ENCODE measurements around the gene TP53I13.

Gene TP53I13

DNA sequence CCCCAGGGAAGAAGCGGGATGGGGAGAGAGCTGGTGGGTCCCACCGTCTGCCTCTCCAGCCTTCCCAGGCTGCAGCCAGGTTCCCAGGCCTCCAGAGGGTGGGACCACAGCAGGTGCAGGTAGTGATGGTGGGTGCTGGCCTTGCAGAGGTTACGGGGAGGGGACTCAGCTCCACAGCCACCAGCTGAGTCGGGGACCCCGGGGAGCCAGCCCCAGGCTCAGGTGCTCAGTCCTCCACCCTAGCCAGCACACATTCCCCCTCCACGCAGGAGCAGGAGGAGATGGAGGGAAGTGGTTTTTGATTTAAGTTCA lies 5.0 kb downstream of the TP53I13 start:
- Mint-ChIP-seq H3K9me3 (no peaks in the 10 kb centered on the region), H3K27ac (peak overlapping the region; percentile 1), H3K36me3 (peaks cover 49% of the 10 kb centered on the region), H3K27me3 (no peaks in the 10 kb centered on the region), H3K4me3 (peak overlapping the region; percentile 15), H3K4me1 (peaks cover 47% of the 10 kb centered on the region)
- no peak for ATAC-seq

DNA sequence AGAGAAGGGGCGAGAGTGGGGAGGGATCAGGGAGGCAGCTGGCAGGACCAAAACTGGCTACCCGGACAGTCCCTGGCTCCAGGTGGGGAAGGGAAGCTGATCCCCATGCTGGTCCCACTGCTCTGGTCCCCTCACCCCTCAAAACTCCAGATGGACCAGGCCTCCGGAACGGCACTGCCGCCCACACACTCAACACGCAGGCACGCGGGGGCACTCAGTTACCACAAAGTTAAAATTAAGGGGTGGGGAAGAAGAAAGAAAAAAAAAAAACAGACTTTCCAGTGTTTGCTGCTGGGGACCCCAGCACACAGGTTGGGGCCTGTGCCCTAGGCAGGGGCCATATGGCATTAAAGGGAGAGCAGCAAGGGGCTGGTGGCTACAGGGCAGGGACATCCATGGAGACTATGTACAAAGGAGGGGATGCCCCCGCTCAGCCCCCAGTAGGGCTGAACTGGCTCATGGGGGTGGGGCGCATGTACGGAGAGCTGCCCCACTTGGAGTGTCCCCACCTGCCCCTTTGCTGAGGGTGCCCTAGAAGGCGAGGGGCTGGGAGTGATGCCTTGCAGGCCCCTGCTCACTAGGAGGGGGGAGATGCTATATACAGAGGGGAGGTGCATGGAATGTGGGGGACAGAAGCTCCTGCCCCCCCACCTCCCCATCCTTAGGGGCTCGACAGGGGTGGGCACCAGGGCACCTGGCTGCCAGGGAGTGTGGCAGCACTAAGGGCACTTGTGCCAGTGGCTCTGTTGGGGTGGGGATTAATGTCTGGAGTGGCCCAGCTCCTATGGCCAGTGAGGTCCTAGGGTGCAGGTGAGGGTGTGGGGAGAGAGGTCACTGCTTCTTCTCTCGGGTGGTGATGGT lies 5.6 kb downstream of the TP53I13 start:
- Mint-ChIP-seq H3K4me3 (peak overlapping the region; percentile 15), H3K36me3 (peaks cover 53% of the 10 kb centered on the region), H3K27ac (peak overlapping the region; percentile 1)

DNA sequence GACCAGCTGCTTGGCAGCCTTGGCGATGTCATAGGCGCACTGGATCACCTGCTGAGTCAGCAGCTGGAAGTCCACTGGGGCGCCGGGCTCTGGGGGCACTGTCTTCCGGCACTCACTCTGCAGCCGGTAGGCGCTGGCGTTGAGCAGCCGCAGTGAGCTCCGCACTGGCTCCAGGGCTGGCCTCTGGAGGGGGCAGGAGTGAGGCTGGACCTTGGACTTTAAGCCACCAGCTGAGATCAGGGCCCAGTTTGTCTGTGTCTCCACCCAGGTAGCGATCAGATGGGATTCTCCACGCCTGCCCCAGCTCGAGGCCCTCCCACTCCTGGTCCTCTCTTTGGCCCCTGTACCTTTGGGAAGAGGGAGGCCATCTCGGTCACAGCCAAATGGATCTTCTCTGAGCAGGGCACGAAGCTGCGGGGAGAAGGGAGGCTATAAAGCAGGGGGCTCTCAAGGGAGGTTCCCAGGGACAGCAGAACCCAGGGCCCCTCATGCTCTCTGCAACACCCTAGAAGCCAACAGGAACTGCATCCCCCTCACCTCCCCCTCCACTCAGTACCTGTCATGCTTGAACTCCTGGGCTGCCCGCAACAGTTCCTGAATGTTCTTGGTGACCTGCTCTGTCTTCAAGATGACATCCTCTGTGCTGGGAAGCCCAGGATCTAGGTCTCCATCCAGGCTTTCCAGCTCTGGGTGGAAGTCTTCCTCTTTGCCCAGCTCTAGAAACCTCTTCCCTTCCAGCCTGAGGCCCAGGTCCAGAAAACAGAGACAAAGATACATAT lies 6.4 kb downstream of the TP53I13 start:
- Mint-ChIP-seq H3K4me1 (peaks cover 39% of the 10 kb centered on the region), H3K36me3 (peaks cover 60% of the 10 kb centered on the region), H3K27ac (peak overlapping the region; percentile 24), H3K4me3 (no peak overlapping the region), H3K9me3 (no peaks in the 10 kb centered on the region), H3K27me3 (no peaks in the 10 kb centered on the region)
- no peak for ATAC-seq

More for the DNA sequence above, 5.6 kb downstream of the TP53I13 start:
- Mint-ChIP-seq H3K4me1 (peaks cover 44% of the 10 kb centered on the region), H3K27me3 (no peaks in the 10 kb centered on the region), H3K9me3 (no peaks in the 10 kb centered on the region)
- no peak for ATAC-seq

DNA sequence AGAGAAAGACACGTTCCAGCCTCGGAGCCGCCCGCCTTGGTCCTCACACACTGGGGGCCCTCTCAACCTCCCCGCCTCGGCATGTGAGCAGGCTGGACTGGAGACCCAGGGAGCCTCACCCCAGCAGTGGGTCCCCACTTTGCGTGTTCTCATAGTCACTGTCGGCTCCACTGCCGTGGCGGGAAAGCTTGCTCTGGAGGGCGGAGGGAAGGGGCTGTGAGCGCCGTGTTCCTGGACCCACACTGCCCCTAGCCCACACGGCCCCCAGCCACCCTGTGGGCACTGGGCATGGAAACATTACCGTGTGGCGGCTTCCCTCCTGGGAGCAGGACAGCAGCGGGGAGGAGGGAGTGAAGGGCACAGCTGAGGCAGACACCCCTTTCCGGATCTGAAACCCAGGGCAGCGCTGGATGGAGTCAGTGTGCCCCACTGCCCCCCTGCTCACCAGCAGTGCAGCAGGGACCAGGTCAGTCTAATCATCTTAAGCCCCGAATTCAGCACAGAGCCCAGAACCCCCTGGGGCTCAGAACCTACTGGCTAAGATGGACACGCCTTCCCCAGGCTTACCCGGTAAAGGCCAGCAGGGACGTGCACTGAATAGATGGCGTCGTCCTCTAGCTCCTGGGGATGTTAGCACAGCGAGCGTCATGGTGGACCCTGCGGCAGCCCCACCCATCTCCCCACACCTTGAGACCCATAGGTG lies 7.2 kb downstream of the TP53I13 start:
- no peak overlapping the region for H3K4me3 Mint-ChIP-seq
- H3K36me3 Mint-ChIP-seq, result peaks cover 65% of the 10 kb centered on the region
- peaks cover 43% of the 10 kb centered on the region for H3K4me1 Mint-ChIP-seq
- H3K27me3 Mint-ChIP-seq, result no peaks in the 10 kb centered on the region
- H3K27ac Mint-ChIP-seq, result peak overlapping the region; percentile 24
- H3K9me3 Mint-ChIP-seq, result no peaks in the 10 kb centered on the region
- ATAC-seq, result no peak

DNA sequence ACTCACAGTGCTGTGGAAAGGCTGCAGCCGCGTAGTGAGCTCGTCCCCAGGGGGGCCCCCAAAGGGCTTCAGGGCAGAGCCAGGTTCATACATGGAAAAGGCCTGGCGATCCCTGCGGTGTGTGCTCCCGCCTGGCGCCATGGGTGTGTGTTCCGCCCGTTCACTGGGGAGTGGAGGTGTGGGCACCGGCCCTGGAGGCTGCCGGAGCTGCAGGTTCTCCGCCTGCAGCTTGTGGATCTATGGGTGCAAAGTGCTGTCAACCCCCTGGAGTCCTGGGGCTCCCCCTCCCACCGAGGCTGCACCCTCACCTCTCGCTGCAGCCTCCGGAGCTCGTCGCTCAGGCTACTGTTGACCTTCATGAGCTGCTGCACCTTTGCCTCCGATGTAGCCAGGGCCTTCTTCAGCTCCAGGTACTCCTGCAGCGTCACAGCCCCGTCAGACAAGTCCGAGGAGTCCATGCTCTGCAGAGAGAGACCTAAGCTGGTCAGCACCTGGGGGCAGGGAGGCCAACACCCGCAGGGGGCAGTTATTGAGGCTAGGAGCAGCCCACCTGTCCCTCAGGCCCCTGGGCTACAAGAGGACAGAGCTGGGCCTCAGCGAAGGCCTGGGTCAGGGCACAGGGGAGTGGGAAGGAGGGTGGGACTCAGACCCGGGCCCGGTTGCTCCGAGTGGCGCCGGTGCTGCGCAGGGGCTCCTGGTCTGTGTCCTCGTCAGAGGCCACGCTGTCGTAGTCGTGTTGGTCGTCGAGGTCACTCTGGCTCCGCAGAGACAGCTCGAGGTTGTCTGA lies 7.9 kb downstream of the TP53I13 start:
- H3K4me3 Mint-ChIP-seq, result no peak overlapping the region
- ATAC-seq, result no peak
- peaks cover 69% of the 10 kb centered on the region for H3K36me3 Mint-ChIP-seq
- no peak overlapping the region for H3K27ac Mint-ChIP-seq
- no peaks in the 10 kb centered on the region for H3K27me3 Mint-ChIP-seq
- H3K4me1 Mint-ChIP-seq, result peaks cover 40% of the 10 kb centered on the region
- no peaks in the 10 kb centered on the region for H3K9me3 Mint-ChIP-seq

DNA sequence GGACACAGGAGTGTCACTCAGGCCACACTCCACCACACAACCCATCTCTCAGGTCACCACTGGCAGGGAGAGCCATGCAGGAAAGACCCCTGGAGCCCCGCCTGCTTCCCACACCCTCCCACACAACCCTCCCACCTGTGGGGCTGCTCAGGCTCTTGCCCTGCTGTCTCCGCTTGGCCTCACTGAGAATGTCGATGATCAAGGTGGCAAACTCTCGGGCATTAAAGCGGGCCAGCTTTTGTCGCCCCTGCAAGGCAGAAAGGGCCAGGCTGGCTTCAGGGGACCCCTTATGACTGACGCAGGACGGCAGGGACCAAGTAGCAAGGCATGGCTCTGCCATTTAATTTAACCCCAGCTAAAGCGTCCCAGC lies 8.5 kb downstream of the TP53I13 start:
- ATAC-seq, result no peak
- H3K36me3 Mint-ChIP-seq, result peaks cover 75% of the 10 kb centered on the region
- peaks cover 36% of the 10 kb centered on the region for H3K4me1 Mint-ChIP-seq
- H3K4me3 Mint-ChIP-seq, result no peak overlapping the region
- H3K27ac Mint-ChIP-seq, result no peak overlapping the region
- no peaks in the 10 kb centered on the region for H3K9me3 Mint-ChIP-seq
- H3K27me3 Mint-ChIP-seq, result no peaks in the 10 kb centered on the region

DNA sequence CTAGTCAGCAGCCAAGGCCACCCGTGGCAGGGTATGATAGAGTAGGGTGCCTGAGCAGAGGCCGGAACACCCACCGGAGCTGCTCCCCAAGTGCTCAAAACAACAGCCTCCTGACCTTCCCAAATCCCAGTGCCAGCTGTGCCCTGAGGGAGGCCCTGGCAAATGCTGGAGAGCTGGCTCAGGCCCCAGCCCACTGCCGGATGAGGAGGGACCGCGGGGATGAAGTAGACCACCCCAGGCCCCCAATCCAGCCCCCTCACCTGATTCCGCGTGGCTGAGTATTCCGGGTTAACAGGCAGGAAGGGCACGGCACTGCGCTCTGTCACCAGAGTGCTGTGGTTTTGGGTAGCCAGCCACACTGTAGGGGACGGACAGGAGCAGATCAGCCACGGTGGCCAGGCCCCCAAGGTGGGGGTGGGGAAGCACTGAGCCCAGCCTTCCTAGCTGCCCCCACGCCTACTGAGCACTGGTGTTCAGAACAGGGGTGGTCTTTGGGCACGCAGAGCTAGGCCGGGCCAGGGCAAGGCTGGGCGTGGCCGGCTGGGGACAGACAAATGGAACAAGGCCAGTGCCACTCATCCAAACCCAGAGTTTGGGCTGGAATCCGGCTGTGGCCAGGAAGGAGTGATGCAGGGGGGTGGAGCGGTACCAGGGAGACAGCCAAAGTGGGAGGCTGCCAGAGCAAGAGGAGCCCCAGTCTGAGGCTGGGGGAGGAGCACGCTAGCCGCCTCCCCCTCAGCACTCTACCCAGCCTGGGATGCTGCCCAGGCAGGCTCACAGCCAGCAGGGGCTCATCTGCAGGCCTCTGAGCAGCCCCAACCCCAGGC lies 9.1 kb downstream of the TP53I13 start:
- H3K4me1 Mint-ChIP-seq, result peaks cover 36% of the 10 kb centered on the region
- H3K9me3 Mint-ChIP-seq, result no peaks in the 10 kb centered on the region
- no peak overlapping the region for H3K27ac Mint-ChIP-seq
- H3K4me3 Mint-ChIP-seq, result no peak overlapping the region
- no peak for ATAC-seq
- H3K36me3 Mint-ChIP-seq, result peaks cover 81% of the 10 kb centered on the region
- no peaks in the 10 kb centered on the region for H3K27me3 Mint-ChIP-seq

DNA sequence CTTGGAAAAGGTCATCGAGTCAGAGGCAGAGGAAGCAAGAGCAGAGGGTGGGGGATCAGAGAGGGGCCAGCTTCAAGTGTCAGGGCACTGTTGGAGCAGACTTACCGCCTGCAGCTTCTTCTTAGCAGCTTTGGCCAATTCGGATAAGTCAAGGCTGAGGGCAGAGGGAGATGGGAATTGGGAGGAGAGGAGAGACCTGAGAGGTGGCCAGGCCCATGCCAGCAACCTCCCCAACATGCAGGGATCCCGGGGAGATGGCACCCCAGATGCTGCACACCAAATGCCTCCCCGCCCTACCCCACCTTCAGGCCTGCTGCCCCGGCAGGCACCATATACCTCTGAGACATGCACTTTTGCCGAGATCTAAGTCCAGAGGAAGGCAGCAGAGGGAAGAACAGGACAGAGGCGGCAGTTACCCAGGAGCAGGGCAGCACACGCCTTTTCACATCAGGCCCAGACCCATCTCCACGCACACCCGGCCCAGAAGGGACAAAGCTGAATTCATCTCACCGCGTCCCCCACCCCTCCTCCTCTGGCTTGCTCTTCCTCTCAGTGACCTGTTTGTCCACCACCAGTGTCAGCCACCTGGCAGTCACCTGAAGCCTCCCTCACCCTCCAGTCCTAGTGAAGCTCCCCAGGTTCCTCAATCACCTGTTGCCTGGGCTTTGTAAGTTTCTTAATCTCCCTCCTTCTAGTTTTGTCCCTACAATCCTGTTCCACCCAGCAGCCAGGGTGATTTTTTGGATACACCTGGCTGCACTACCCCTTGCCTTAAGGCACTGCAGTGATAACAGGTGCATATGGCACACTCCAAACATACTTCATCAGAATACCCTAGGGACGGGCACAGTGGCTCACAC lies 10.4 kb downstream of the TP53I13 start:
- Mint-ChIP-seq H3K4me3 (no peak overlapping the region), H3K27ac (no peak overlapping the region), H3K27me3 (no peaks in the 10 kb centered on the region), H3K4me1 (peaks cover 31% of the 10 kb centered on the region), H3K36me3 (peaks cover 80% of the 10 kb centered on the region), H3K9me3 (no peaks in the 10 kb centered on the region)
- ATAC-seq, result no peak

DNA sequence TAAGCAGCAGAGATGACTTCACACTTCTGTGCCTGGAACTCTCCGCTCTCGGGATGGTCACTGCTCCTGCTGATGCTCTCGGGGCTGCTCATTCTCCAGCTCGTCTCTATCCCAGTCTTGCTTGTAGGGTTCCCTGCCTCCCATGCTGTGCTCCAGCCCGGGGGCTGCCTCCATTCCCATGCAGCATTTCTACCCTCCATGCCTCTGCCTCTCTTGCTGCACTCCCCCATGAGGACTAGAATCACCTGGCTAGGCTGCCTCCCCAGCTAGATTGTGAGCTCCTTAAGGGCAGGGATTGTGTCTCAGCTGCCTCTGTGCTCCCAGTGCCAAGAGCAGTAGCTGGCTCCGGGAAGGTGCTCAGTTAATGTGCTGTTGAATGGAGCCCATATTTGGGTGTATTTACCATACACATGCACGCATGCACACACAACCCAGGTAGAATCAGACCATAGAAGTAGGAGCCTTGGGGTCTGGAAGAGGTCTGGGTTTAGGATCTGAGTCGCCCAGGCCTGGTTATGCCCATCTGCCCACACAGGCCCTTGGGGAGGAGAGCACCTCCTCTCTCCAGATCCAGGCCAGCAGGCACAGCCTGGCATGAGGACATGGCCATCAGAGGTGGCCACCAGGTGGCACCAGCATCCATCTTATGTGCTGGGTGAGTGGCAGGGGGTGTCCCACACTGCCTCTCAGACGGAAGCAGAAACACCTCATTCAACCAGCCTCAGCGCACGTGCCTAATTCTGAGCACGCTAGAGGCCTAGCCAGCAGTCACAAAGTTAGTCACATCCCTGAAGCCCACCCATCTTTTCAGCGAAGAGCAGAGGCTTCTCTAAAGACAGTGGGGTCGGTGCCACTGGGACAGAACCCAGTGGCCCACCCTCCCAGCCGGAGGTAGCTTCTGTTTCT lies 11.6 kb downstream of the TP53I13 start:
- ATAC-seq, result peak; percentile 96
- Mint-ChIP-seq H3K27me3 (no peaks in the 10 kb centered on the region), H3K9me3 (no peaks in the 10 kb centered on the region), H3K4me1 (peaks cover 35% of the 10 kb centered on the region), H3K4me3 (no peak overlapping the region), H3K36me3 (peaks cover 69% of the 10 kb centered on the region), H3K27ac (peak overlapping the region; percentile 42)

DNA sequence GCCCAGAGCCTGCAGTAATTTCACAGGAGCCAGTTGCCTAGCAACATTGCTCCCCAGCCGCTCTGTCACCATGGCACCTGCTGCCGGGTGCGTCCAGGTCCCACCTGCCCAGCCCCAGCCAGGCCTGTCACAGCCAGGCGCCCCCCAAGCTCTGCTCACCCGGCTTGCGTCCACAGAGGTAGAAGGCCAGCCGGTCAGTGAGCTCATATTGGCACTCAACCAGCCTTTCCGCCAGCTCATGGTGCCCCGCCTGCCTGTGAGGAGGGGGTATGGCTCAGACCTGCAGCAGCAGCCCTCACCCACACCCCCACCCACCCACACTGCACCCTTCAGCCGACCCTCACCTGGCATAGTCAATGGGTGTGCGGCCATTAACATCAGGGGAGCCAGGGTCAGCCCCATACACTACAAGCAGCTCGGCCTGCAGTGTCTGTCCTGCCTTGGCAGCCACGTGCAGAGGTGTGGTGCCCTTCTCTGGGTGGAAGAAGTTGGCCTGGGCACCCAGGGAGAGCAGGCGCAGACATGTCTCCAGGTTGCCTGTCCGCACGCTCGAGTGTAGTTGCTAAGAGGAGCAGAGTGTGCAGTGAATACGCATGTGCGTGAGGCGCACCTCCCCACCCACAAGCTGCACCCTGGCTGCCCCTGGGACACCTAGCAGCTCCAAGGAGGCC lies 13.2 kb downstream of the TP53I13 start:
- no peak for ATAC-seq
- H3K9me3 Mint-ChIP-seq, result no peaks in the 10 kb centered on the region
- H3K27ac Mint-ChIP-seq, result no peak overlapping the region
- H3K4me3 Mint-ChIP-seq, result no peak overlapping the region
- peaks cover 54% of the 10 kb centered on the region for H3K36me3 Mint-ChIP-seq
- H3K27me3 Mint-ChIP-seq, result no peaks in the 10 kb centered on the region
- peaks cover 41% of the 10 kb centered on the region for H3K4me1 Mint-ChIP-seq

DNA sequence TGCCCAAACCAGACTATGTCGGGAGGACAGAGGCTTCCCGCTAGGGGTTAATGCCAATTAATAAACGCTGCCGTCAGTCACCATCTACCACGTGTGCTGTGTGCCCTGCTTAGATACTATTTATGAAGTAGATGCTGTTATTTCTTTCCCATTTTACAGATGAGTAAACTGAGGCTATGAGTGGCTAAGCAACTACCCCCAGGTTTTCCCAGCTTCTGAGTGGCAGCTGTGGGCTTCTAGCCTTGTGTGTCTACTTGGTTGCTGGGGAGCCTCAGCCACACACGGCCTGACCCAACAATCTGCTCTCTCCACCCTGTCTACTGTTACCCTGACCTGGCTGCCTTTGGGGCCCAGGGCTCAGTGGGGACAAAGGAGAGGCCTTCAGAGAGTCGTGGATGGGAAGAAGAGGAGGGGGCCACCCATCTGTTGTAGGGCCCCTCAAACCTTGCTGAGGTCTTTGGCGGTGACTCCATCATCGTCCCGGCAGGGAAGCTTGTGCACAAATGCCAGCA lies 13.8 kb downstream of the TP53I13 start:
- no peak overlapping the region for H3K27ac Mint-ChIP-seq
- no peak overlapping the region for H3K4me3 Mint-ChIP-seq
- peaks cover 54% of the 10 kb centered on the region for H3K36me3 Mint-ChIP-seq
- H3K27me3 Mint-ChIP-seq, result no peaks in the 10 kb centered on the region
- ATAC-seq, result no peak
- H3K9me3 Mint-ChIP-seq, result no peaks in the 10 kb centered on the region
- peaks cover 47% of the 10 kb centered on the region for H3K4me1 Mint-ChIP-seq

DNA sequence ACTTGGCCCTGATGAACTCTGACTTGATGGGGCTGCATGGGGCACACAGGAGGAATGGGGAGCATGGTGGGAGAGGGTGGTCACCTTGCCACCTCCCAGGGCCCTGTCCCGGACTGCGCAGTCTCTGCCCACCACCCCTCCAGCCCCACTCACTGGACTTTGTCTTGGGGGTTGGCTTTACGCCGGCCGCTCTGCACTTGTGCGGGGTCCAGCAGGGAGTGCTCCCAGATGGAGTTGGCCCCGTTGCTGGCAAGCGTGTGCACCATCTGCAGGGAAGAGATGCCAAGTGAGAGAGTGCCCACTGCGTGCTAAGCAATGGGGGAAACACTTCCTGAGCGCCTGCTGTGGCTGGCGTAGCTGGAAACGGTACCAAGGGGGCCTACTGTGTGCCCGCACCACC lies 14.3 kb downstream of the TP53I13 start:
- no peaks in the 10 kb centered on the region for H3K27me3 Mint-ChIP-seq
- ATAC-seq, result no peak
- no peaks in the 10 kb centered on the region for H3K9me3 Mint-ChIP-seq
- H3K36me3 Mint-ChIP-seq, result peaks cover 50% of the 10 kb centered on the region
- H3K4me3 Mint-ChIP-seq, result no peak overlapping the region
- no peak overlapping the region for H3K27ac Mint-ChIP-seq
- peaks cover 52% of the 10 kb centered on the region for H3K4me1 Mint-ChIP-seq

Measured in stimulated activated memory B cell treated with anti-CD40 and anti-IgM and Interleukin-4, amounts not matched to agents 10 μg/mL and 1 μg/mL and 100 μg/mL, for 72 hours (primary cell).